SK-N-SH (cell line): ENCODE data around the gene RRBP1. TPM values are rescaled to one million over a fixed set of nuclear protein-coding genes. Genes with fewer than 3 reads are reported as not detected.

Experiments used
- CTCF ChIA-PET: fragments of 300-600, 350-600 bp; formaldehyde crosslinking; extraction: SDS; loops from one replicate; lab custom pipeline; 2021; lab: Yijun Ruan, JAX
- POLR2A ChIA-PET: fragments of 350-600 bp; sonication (Branson Sonifier 250); formaldehyde crosslinking; extraction: SDS; loops from one replicate; lab custom pipeline; 2020; ENCODE audit warnings: antibody characterized with exemption, inconsistent platforms; lab: Yijun Ruan, JAX
- DNase-seq: peaks from one replicate; pipeline ENCODE4 v3.0.0; 2012
- H2AFZ ChIP-seq: fragments of 200-600 bp; sonication (generic); 2 replicates; pipeline ENCODE4 v1.8.1; 2016; ENCODE audit warnings: antibody characterized with exemption, mild to moderate bottlenecking, low read depth
- H3F3A ChIP-seq: fragments of 200-600 bp; sonication (generic); replicated peaks from 2 replicates; pipeline ENCODE3; 2016; ENCODE audit warnings: antibody characterized with exemption, mild to moderate bottlenecking; ENCODE audit not compliant: insufficient read depth
- H3K27ac ChIP-seq, 2 experiments: fragments of 200-500 bp in 1 of 2; fragments of 200-600 bp in 1 of 2; sonication (Bioruptor generic) in 1 of 2; sonication (generic), shearing (Covaris generic) in 1 of 2; 2 replicates each; pipeline versions ENCODE4 v1.5.1 to v1.6.1; 2014 to 2016; ENCODE audit warnings: low read depth in 2 of 2, inconsistent platforms in 1 of 2, low read length in 1 of 2, mild to moderate bottlenecking in 1 of 2, mixed read lengths in 1 of 2
- H3K27me3 ChIP-seq: fragments of 200-600 bp; sonication (generic), shearing (Covaris generic); 2 replicates; pipeline ENCODE4 v1.6.1; 2016; ENCODE audit warnings: mixed run types; ENCODE audit not compliant: insufficient read depth
- H3K36me3 ChIP-seq, 2 experiments: fragments of 200-500 bp in 1 of 2; fragments of 200-600 bp in 1 of 2; sonication (Bioruptor generic) in 1 of 2; sonication (generic) in 1 of 2; replicated peaks in 1 of 2; 2 replicates each; pipeline versions ENCODE3 to v1.5.1; 2014 to 2016; ENCODE audit warnings: low read length in 1 of 2, mild to moderate bottlenecking in 1 of 2; ENCODE audit not compliant: insufficient read depth in 2 of 2, control insufficient read depth in 1 of 2
- H3K4me1 ChIP-seq, 2 experiments: fragments of 200-500 bp in 1 of 2; fragments of 200-600 bp in 1 of 2; sonication (Bioruptor generic) in 1 of 2; sonication (generic), shearing (Covaris generic) in 1 of 2; 2 replicates each; pipeline versions ENCODE4 v1.5.1 to v1.6.1; 2014 to 2016; ENCODE audit warnings: low read depth in 1 of 2, low read length in 1 of 2, mixed run types in 1 of 2; ENCODE audit not compliant: insufficient read depth in 2 of 2, control insufficient read depth in 1 of 2
- H3K4me2 ChIP-seq: fragments of 200-600 bp; sonication (generic), shearing (Covaris generic); 2 replicates; pipeline ENCODE4 v1.6.1; 2017; ENCODE audit warnings: mixed run types
- H3K4me3 ChIP-seq, 2 experiments: fragments of 200-500 bp in 1 of 2; fragments of 200-600 bp in 1 of 2; sonication (Bioruptor generic) in 1 of 2; sonication (generic), shearing (Covaris generic) in 1 of 2; 2 replicates each; pipeline versions ENCODE4 v1.5.1 to v1.8.1; 2014 to 2016; ENCODE audit warnings: low read depth in 2 of 2, inconsistent platforms in 1 of 2, low read length in 1 of 2, mild to moderate bottlenecking in 1 of 2, mixed read lengths in 1 of 2, moderate library complexity in 1 of 2
- H3K79me2 ChIP-seq: fragments of 200-600 bp; sonication (generic); 2 replicates; pipeline ENCODE4 v1.8.1; 2017; ENCODE audit warnings: mild to moderate bottlenecking; ENCODE audit not compliant: insufficient read depth
- H3K9ac ChIP-seq: fragments of 200-600 bp; sonication (generic); 2 replicates; pipeline ENCODE4 v1.6.1; 2017; ENCODE audit warnings: mixed run types
- H3K9me2 ChIP-seq: fragments of 200-600 bp; sonication (generic); 2 replicates; pipeline ENCODE4 v1.6.1; 2017; ENCODE audit warnings: mixed run types
- H3K9me3 ChIP-seq: fragments of 200-600 bp; sonication (generic); 2 replicates; pipeline ENCODE4 v1.6.1; 2017; ENCODE audit warnings: mixed run types, mild to moderate bottlenecking, moderate library complexity
- H4K20me1 ChIP-seq: fragments of 200-600 bp; sonication (generic); 2 replicates; pipeline ENCODE4 v1.6.1; 2017; ENCODE audit warnings: mild to moderate bottlenecking, mixed run types; ENCODE audit not compliant: insufficient read depth
- EP300 ChIP-seq, 2 experiments: IDR thresholded peaks; 2 replicates each; pipeline versions ENCODE4 v1.4.0 to v1.6.1; 2012; ENCODE audit warnings: borderline replicate concordance in 1 of 2, low read depth in 1 of 2, low read length in 1 of 2
- EZH2phosphoT487 ChIP-seq: fragments of 200-600 bp; sonication (generic); IDR thresholded peaks from 2 replicates; pipeline ENCODE4 v1.6.1; 2017; ENCODE audit warnings: low read depth, mixed run types, mild to moderate bottlenecking, antibody characterized with exemption, moderate library complexity, borderline replicate concordance
- FOXJ3 ChIP-seq: sonication (generic); formaldehyde crosslinking; IDR thresholded peaks from 2 replicates; pipeline ENCODE4 v1.5.1; 2020; ENCODE audit warnings: mild to moderate bottlenecking, missing genetic modification reagents
- GABPA ChIP-seq: IDR thresholded peaks from 2 replicates; pipeline ENCODE4 v1.4.0; 2012; ENCODE audit warnings: low read depth, mild to moderate bottlenecking
- JUND ChIP-seq: IDR thresholded peaks from 2 replicates; pipeline ENCODE4 v1.4.0; 2012
- MAX ChIP-seq: IDR thresholded peaks from 2 replicates; pipeline ENCODE4 v1.4.0; 2012; ENCODE audit warnings: low read depth
- NRF1 ChIP-seq: IDR thresholded peaks from 2 replicates; pipeline ENCODE4 v1.6.1; 2012; ENCODE audit warnings: low read depth, mild to moderate bottlenecking, low read length
- PBX3 ChIP-seq: IDR thresholded peaks from 2 replicates; pipeline ENCODE4; 2012
- POLR2AphosphoS5 ChIP-seq: IDR thresholded peaks from 2 replicates; pipeline ENCODE4 v1.6.1; 2012; ENCODE audit warnings: low read depth, low read length
- REST ChIP-seq: IDR thresholded peaks from 2 replicates; pipeline ENCODE4 v1.6.1; 2012; ENCODE audit warnings: mild to moderate bottlenecking, low read depth, low read length, moderate library complexity
- SIN3A ChIP-seq: IDR thresholded peaks from 2 replicates; pipeline ENCODE4 v1.6.1; 2012; ENCODE audit warnings: low read depth, mild to moderate bottlenecking, low read length, moderate library complexity, borderline replicate concordance
- TCF12 ChIP-seq: IDR thresholded peaks from 2 replicates; pipeline ENCODE4 v1.4.0; 2012
- YY1 ChIP-seq: IDR thresholded peaks from 2 replicates; pipeline ENCODE4 v1.4.0; 2012; ENCODE audit warnings: low read depth, mild to moderate bottlenecking
- WGBS: methylation state at CpG from one replicate; pipeline ENCODE4 v1.1.6; 2017; ENCODE audit warnings: low lambda C conversion rate; 5-methylcytosine and 5-hydroxymethylcytosine counted together
- polyA plus RNA-seq, 3 experiments: library from polyadenylated mRNA; depleted of rRNA; stranded (reverse); fragments of >200 nt; gene quantifications; 2 replicates each; pipeline ENCODE4 v1.2.3, GENCODE V29; 2012
- TF ChIP-seq, protein P1 (sequence below): IDR thresholded peaks from 2 replicates; pipeline ENCODE4 v1.4.0; 2012; ENCODE audit warnings: low read depth, borderline replicate concordance
- TF ChIP-seq, protein P2 (sequence below): fragments of 150-350 bp; IDR thresholded peaks from 2 replicates; pipeline ENCODE4 v1.6.1; 2017; ENCODE audit warnings: antibody characterized with exemption, low read length, low read depth, borderline replicate concordance

The RRBP1 gene
- polyA plus RNA-seq, 1 of the 3 experiments (the other 2 are of a cell fraction), result 50.2 TPM

DNA sequence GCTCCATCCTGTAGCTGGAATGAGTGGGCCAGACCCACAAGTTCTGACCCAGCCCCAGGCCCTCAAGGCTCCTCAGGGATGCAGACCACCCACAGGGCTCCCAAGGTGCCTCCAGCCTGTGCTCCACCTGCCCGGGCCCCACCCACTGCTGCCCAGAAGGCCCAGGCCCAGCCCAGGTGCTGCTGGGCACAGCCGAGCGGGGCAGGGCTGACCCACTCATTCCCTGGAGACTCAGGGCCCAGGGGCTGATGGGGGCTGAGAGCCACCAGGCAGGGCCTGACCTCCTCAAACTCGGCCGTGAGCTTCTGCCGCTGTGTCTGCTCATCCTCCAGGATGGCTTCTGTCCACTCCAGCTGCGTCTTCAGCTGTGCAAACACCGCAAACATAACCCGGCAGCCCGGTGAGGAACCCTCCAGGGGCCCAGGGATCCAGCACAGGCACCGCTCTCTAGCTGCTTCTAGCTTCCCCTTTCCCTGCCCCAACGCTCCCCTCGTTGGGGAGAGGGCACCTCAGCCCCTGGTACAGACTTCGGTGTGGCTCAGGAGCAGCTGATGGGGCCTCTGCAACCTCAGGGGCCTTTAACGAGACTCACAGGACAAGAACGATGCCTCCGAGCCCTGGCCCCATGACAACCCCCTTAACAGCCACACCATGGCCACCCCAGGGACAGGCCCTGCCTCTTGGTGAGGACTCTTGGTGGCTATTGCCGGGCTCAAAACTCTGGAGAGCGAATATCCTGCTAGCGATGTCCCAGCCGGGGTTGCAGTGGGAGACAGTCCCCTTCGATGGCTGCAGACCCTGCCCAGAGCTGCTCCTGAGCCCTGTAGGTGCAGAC, 66.2 kb downstream of the RRBP1 start (continued):
- no peak for TF ChIP-seq REST
- no peak for TF ChIP-seq TCF12

DNA sequence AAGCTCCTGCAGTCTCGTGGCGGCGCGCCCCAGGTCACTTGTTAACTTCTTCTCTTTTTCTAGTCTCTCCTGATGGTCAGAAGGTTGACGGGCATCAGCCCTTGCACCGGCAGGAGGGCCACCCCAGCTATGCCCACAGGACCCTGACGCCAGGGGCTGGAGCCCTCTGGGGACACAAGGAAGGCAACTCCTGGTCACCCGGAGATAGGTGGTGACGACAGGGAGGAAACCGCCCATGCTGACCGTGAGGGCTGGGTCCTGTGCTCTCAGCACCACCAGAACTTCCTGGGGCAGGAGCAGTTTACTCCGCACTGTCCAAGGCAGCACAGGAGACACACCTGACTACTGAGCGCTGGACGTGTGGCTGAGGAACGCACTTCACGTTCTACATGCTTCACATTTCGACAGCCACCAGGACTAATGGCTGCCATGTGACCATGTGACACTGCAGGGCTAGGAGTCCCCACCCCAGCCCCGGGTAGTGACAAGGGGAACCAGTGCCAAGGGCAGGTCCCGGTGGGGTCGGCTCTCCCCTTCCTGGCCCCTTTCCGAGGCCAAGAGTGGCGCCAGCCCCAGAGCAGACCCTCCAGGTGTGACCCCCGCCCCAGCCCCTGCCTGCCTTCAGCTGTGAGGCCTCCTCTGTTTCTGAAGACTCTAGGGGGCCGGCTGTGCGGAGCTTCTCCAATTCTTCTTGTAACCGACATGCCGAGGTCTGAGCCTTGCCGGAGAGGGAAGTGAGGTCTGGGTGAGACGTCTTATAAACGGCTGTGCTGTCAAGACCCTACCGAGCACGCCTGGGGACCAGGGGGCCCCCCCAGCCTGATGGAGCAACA, 67.0 kb downstream of the RRBP1 start:
- H3K4me2 ChIP-seq, result no peak overlapping the region
- no peaks in the 10 kb centered on the region for H3K9me2 ChIP-seq
- H3K36me3 ChIP-seq, result peaks cover 0 to 39% of the 10 kb centered on the region in 2 experiments
- peaks cover 14% of the 10 kb centered on the region; the same call in 1 of the 2 replicates for H4K20me1 ChIP-seq
- DNase-seq, result peak; percentile 13
- H3F3A ChIP-seq, result peaks cover 7% of the 10 kb centered on the region
- H2AFZ ChIP-seq, result no peak overlapping the region
- no peaks in the 10 kb centered on the region for H3K9me3 ChIP-seq
- H3K27me3 ChIP-seq, result no peaks in the 10 kb centered on the region
- ChIA-PET POLR2A (no interaction called here), CTCF (interaction anchor here (1.0 to 8.7 kb wide), 3 partner anchors 77 to 398 kb away, joined by 3 to 96 read pairs (median 3); no protein-coding TSS in a partner anchor)
- H3K4me3 ChIP-seq, result no peak overlapping the region
- no peaks in the 10 kb centered on the region for H3K4me1 ChIP-seq
- no peak overlapping the region for H3K27ac ChIP-seq
- no peaks in the 10 kb centered on the region for H3K79me2 ChIP-seq
- no peak overlapping the region for H3K9ac ChIP-seq
- 95% methylated on average over 18 of the region's 32 CpGs for WGBS
- TF ChIP-seq NRF1 (no peak), SIN3A (no peak), PBX3 (no peak), EP300 (IDR thresholded peaks at IDR 0.05; ENCODE audit: borderline replicate concordance in 1 of 2, low read depth in 1 of 2, low read length in 1 of 2) (no peak), MAX (no peak), EZH2phosphoT487 (no peak), POLR2AphosphoS5 (no peak), REST (no peak), JUND (no peak), YY1 (no peak), GABPA (no peak), FOXJ3 (CRISPR knock-in tag) (no peak)
- TF ChIP-seq, protein P1, sequence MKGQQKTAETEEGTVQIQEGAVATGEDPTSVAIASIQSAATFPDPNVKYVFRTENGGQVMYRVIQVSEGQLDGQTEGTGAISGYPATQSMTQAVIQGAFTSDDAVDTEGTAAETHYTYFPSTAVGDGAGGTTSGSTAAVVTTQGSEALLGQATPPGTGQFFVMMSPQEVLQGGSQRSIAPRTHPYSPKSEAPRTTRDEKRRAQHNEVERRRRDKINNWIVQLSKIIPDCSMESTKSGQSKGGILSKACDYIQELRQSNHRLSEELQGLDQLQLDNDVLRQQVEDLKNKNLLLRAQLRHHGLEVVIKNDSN, result no peak
- TF ChIP-seq, protein P2, sequence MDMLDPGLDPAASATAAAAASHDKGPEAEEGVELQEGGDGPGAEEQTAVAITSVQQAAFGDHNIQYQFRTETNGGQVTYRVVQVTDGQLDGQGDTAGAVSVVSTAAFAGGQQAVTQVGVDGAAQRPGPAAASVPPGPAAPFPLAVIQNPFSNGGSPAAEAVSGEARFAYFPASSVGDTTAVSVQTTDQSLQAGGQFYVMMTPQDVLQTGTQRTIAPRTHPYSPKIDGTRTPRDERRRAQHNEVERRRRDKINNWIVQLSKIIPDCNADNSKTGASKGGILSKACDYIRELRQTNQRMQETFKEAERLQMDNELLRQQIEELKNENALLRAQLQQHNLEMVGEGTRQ, result no peak
